ENCODE measurements around the gene CYTL1. TPM values are rescaled to one million over a fixed set of nuclear protein-coding genes. Genes with fewer than 3 reads are reported as not detected.

The CYTL1 gene
- total and polyA plus RNA-seq, 2 of the 4 experiments (the other 2 are of a cell fraction), result 1.3 to 7.4 TPM

- WGBS, 2 experiments (ENCODE audit: extremely low coverage in 2 of 2, insufficient read length in 1 of 2), result 76% methylated on average over 5 of the region's 10 CpGs; no CpG with 5 or more reads in 1 of the 2 experiments
- H2BK120ac ChIP-seq (ENCODE audit: low read depth, low read length), result no peak overlapping the region
- no peak overlapping the region for H3K56ac ChIP-seq (ENCODE audit: extremely low read depth, insufficient read depth, low read length)
- no peak overlapping the region for H3K18ac ChIP-seq (ENCODE audit: low read depth, low read length)
- H3K14ac ChIP-seq (replicated peaks; ENCODE audit: low read depth, low read length), result no peak overlapping the region
- BruUV-seq (replicated peaks), result no TSS peak
- TF ChIP-seq, protein P1, sequence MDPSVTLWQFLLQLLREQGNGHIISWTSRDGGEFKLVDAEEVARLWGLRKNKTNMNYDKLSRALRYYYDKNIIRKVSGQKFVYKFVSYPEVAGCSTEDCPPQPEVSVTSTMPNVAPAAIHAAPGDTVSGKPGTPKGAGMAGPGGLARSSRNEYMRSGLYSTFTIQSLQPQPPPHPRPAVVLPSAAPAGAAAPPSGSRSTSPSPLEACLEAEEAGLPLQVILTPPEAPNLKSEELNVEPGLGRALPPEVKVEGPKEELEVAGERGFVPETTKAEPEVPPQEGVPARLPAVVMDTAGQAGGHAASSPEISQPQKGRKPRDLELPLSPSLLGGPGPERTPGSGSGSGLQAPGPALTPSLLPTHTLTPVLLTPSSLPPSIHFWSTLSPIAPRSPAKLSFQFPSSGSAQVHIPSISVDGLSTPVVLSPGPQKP (IDR thresholded peaks at IDR 0.05; ENCODE audit: borderline replicate concordance, low read depth, low read length), result no peak
- 0 out of 2 replicates have a peak, but pooled peaks have one; percentile 18 for TF ChIP-seq MAFK (IDR thresholded peaks at IDR 0.05; ENCODE audit: low read depth, low read length)
- in situ Hi-C loops (cut with MboI; ENCODE audit: low sequenced_read_pairs), result no loop called here
- no peak overlapping the region for H2BK15ac ChIP-seq (ENCODE audit: low read depth, low read length)
- H3K9ac ChIP-seq (ENCODE audit: low read depth, low read length), result no peak overlapping the region
- no peak overlapping the region for H2BK5ac ChIP-seq (ENCODE audit: low read depth, low read length, poor library complexity, severe bottlenecking)
- no peak overlapping the region for H3K4me3 ChIP-seq (ENCODE audit: insufficient read depth, low read depth, low read length)
- H3K79me1 ChIP-seq (ENCODE audit: low read depth in 1 of 2, low read length in 2 of 2), result no peaks in the 10 kb centered on the region
- H3K9me1 ChIP-seq (ENCODE audit: insufficient read depth, low read length), result peaks cover 4% of the 10 kb centered on the region; the same call in 1 of the 2 replicates
- no peak overlapping the region for H2AK9ac ChIP-seq (replicated peaks; ENCODE audit: low read depth, low read length, poor library complexity)
- dilution Hi-C loops (cut with HindIII; ENCODE audit: low sequenced_read_pairs, unreplicated experiment), result no loop called here
- H4K5ac ChIP-seq (ENCODE audit: low read depth, low read length), result no peak overlapping the region
- no peak overlapping the region for H2BK20ac ChIP-seq (ENCODE audit: low read depth, low read length)
- no peak overlapping the region for H4K91ac ChIP-seq (ENCODE audit: insufficient read depth, low read depth, low read length)
- POLR2A ChIA-PET (ENCODE audit: unreplicated experiment), result no interaction called here
- no peak overlapping the region for H3K4ac ChIP-seq (ENCODE audit: low read depth, low read length)
- no peak overlapping the region for H2AFZ ChIP-seq (replicated peaks; ENCODE audit: low read length, poor library complexity)
- H3K9me3 ChIP-seq (ENCODE audit: control insufficient read depth, insufficient read depth, low read length), result no peaks in the 10 kb centered on the region
- no peak overlapping the region for H3K23ac ChIP-seq (ENCODE audit: low read depth, low read length)
- no peaks in the 10 kb centered on the region for H4K20me1 ChIP-seq (ENCODE audit: insufficient read depth, low read length)
- ATAC-seq (ENCODE audit: low read depth), result no peak
- peaks cover 5% of the 10 kb centered on the region for H3K27me3 ChIP-seq (ENCODE audit: control insufficient read depth, insufficient read depth, low read length)
- DNase-seq, result no peak
- H3K36me3 ChIP-seq (ENCODE audit: control insufficient read depth, insufficient read depth, low read length), result no peaks in the 10 kb centered on the region
- no peak overlapping the region for H3K4me2 ChIP-seq (ENCODE audit: low read depth, low read length)
- intact Hi-C loops (cut with micrococcal nuclease), result no loop called here
- peaks cover 10% of the 10 kb centered on the region for H3K4me1 ChIP-seq (ENCODE audit: control insufficient read depth, insufficient read depth, low read length)
- CTCF ChIA-PET, result interaction anchor here (0.6 kb wide), 1 partner anchor 111 kb away, joined by 3 read pairs; no protein-coding TSS in a partner anchor
- no peak overlapping the region for H4K8ac ChIP-seq (ENCODE audit: low read depth in 2 of 2, low read length in 2 of 2)
- no peak overlapping the region for H2AK5ac ChIP-seq (ENCODE audit: low read depth, low read length)
- H3K27ac ChIP-seq (ENCODE audit: insufficient read depth, low read length), result no peak overlapping the region
Measured at GRCh38 chr4:4989083-4989622, 30.1 kb downstream of the CYTL1 start.
